ENCODE results near the gene RIPPLY3.

The RIPPLY3 gene

DNA sequence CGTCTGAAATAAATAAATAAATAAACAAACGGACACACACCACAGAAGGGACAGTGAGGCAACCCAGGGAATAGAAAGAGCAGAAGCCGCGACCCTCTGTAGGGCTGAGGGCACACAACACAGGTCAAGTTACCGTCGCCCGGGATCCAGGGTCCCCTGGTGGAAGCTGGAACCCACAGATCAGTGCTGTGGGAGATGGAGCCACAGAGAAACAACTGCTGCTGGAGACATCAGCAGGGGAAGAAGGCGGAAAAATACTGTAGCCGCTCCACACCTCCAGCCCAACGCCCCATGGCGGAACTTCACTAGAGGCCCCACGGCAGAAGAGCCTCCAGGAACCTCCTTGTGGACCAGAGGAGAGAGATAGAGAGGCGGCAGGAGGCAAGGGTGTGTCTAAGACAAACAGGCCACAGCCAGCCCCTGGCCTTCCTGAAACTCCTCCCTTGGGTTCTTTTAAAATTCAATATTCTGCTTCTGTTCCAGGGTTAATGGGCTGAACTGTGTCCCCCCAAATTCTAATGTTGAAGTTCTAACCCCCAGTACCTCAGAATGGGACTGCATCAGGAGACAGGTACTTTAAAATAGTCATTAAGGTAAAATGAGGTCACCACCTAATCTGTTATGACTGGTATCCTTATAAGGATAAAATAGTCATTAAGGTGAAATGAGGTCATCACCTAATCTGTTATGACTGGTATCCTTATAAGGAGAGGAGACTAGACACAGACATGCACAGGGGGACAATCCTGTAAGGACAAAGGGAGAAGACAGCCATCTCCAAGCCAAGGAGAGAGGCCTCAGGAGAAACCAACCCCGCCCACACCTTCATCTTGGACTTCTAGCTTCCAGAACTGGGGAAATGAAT, 32.3 kb upstream of the RIPPLY3 start:
- in situ Hi-C loops (cut with MboI; ENCODE audit: low sequenced_read_pairs, unreplicated experiment), result no loop called here
- no peak for DNase-seq (ENCODE audit: low spot score)
- TF ChIP-seq CTCF (IDR thresholded peaks at IDR 0.05; ENCODE audit: borderline replicate concordance, control extremely low read depth, extremely low read depth, insufficient read depth, missing control alignments), result no peak

DNA sequence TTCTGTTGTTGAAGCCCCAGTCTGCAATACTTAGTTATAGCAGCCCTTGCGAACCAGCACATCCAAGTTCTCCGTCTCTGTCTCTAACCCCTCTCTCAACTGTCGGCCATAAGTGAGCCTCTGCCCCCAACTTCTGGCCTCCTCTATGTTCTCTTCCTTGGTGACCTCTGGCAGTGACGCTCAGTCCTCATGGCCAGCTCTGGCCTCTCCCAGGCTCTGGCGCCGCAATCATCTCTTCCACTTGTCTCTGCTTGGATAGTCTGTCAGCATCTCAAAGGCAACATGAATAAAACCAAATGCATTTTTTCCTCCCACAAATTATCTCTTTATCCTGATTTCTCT, 31.7 kb upstream of the RIPPLY3 start:
- TF ChIP-seq CTCF (IDR thresholded peaks at IDR 0.05; ENCODE audit: borderline replicate concordance, control extremely low read depth, extremely low read depth, insufficient read depth, missing control alignments), result no peak
- DNase-seq (ENCODE audit: low spot score), result no peak
- in situ Hi-C loops (cut with MboI; ENCODE audit: low sequenced_read_pairs, unreplicated experiment), result no loop called here

DNA sequence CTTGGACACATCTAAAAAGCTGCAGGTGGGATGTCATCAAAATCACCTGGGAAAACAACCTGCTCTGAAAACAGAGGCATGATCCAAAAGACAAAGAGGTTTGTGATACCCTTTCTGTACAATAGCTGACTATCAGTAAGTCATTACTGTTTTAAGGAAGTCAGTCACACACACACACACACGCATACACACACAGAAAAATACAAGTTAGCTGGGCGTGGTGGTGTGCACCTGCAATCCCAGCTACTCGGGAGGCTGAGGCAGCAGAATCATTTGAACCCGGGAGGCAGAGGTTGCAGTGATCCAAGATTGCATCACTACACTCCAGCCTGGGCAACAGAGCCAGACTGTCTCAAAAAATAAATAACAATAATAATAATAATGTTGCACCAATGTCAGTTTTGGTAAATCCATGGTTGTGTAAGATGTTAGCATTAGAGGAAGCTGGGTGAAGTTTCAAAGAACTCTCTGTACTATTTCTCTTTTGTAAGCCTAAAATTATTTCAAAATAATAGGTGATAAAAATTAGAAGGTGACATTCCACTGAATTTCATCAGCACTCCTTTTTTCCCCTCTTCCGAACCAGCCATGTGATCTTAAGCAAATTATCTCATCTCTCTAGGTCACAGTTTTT, 30.2 kb upstream of the RIPPLY3 start:
- in situ Hi-C loops (cut with MboI; ENCODE audit: low sequenced_read_pairs, unreplicated experiment), result no loop called here

GRCh38 chr21:36976882-36977651, 29.4 kb upstream of the RIPPLY3 start:
- TF ChIP-seq CTCF (IDR thresholded peaks at IDR 0.05; ENCODE audit: borderline replicate concordance, control extremely low read depth, extremely low read depth, insufficient read depth, missing control alignments), result peak; percentile 54
- peak; percentile 66 for DNase-seq (ENCODE audit: low spot score)
- in situ Hi-C loops (cut with MboI; ENCODE audit: low sequenced_read_pairs, unreplicated experiment), result no loop called here

More for the DNA sequence above, 30.2 kb upstream of the RIPPLY3 start:
- DNase-seq (ENCODE audit: low spot score), result no peak
- TF ChIP-seq CTCF (IDR thresholded peaks at IDR 0.05; ENCODE audit: borderline replicate concordance, control extremely low read depth, extremely low read depth, insufficient read depth, missing control alignments), result peak; percentile 6

- no peak for TF ChIP-seq CTCF (IDR thresholded peaks at IDR 0.05; ENCODE audit: borderline replicate concordance, control extremely low read depth, extremely low read depth, insufficient read depth, missing control alignments)
- no peak for DNase-seq (ENCODE audit: low spot score)
- in situ Hi-C loops (cut with MboI; ENCODE audit: low sequenced_read_pairs, unreplicated experiment), result no loop called here
Observed at GRCh38 chr21:36980280-36981048, 26.0 kb upstream of the RIPPLY3 start.

- in situ Hi-C loops (cut with MboI; ENCODE audit: low sequenced_read_pairs, unreplicated experiment), result no loop called here
- DNase-seq (ENCODE audit: low spot score), result no peak
- no peak for TF ChIP-seq CTCF (IDR thresholded peaks at IDR 0.05; ENCODE audit: borderline replicate concordance, control extremely low read depth, extremely low read depth, insufficient read depth, missing control alignments)
Observed at GRCh38 chr21:36981049-36981391, 25.5 kb upstream of the RIPPLY3 start.

Measured in GM13976 (cell line).